HUES6 (cell line): ENCODE results near the gene AKT3.
A peak's percentile ranks its signal among the peaks of the same experiment; 100 is the strongest.

Experiments
- H3K27ac ChIP-seq: 2 replicates; pipeline ENCODE4 v1.7.0; 2013; ENCODE audit warnings: low read depth, mild to moderate bottlenecking, low read length, inconsistent platforms
- H3K27me3 ChIP-seq: 2 replicates; pipeline ENCODE4 v1.6.1; 2013; ENCODE audit warnings: low read length; ENCODE audit not compliant: control insufficient read depth, insufficient read depth
- H3K36me3 ChIP-seq: 2 replicates; pipeline ENCODE4 v1.6.1; 2013; ENCODE audit warnings: low read length; ENCODE audit not compliant: control insufficient read depth, insufficient read depth
- H3K4me1 ChIP-seq: 2 replicates; pipeline ENCODE4 v1.6.1; 2013; ENCODE audit warnings: low read length; ENCODE audit not compliant: control insufficient read depth, insufficient read depth
- H3K4me3 ChIP-seq: 2 replicates; pipeline ENCODE4 v1.5.1; 2013; ENCODE audit warnings: low read depth, low read length
- H3K9ac ChIP-seq: one replicate; pipeline ENCODE4 v1.6.1; 2013; ENCODE audit warnings: mild to moderate bottlenecking, low read length
- H3K9me3 ChIP-seq: 2 replicates; pipeline ENCODE4 v1.6.1; 2013; ENCODE audit warnings: low read depth, low read length; ENCODE audit not compliant: control insufficient read depth, insufficient read depth

AKT3 gene

DNA sequence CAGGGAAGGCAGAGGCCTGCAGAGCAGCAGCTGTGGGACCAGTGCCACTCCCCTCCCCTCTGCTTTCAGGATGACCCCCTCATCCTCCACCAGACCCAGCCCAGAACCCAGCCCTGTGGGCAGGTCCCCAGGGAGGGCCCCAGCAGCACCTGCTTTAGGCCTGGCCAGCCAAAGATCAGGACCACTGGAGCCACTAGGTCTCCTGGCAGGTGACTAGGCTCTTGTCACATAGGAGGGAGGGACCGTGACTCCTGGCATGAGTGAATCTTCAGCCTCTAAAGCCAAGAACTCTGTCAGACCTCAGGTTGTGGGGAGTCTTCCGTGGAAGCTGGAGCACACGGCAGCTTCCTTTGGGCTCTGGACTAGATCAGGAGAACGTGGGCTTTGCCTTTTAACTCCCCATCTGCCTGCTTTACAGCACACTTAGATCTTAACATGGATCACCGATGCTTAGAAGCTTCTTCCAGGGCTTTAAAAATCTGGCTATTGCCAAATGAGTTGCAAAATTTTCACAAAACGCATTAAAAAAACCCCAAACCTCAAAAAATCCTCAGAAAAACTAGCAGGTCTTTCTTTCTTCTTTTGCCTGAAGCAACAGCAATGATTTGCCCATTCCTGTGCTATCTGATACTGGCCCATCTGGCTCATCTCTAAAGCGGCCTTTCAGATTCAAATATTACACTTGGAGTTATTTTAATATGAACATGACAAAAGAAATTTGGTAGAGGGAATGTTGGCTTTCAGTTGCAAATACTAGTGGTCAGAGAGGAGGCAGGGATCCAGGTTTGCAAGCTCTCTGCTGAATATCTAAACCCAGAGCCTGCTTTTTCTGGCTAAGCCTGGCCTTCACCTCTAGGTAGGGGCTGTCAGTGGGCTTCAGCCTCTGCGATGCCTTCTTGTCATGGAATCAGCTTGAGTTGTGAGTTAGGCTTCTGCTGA lies 359.0 kb downstream of the AKT3 start:
- peaks cover 69% of the 10 kb centered on the region for H3K4me1 ChIP-seq
- no peaks in the 10 kb centered on the region for H3K27me3 ChIP-seq
- no peaks in the 10 kb centered on the region for H3K36me3 ChIP-seq
- H3K9ac ChIP-seq = peak overlapping the region; percentile 51
- H3K27ac ChIP-seq = peak overlapping the region; percentile 84
- H3K4me3 ChIP-seq = 0 out of 2 replicates have a peak overlapping the region, but pooled peaks have one; percentile 17
- no peaks in the 10 kb centered on the region for H3K9me3 ChIP-seq

DNA sequence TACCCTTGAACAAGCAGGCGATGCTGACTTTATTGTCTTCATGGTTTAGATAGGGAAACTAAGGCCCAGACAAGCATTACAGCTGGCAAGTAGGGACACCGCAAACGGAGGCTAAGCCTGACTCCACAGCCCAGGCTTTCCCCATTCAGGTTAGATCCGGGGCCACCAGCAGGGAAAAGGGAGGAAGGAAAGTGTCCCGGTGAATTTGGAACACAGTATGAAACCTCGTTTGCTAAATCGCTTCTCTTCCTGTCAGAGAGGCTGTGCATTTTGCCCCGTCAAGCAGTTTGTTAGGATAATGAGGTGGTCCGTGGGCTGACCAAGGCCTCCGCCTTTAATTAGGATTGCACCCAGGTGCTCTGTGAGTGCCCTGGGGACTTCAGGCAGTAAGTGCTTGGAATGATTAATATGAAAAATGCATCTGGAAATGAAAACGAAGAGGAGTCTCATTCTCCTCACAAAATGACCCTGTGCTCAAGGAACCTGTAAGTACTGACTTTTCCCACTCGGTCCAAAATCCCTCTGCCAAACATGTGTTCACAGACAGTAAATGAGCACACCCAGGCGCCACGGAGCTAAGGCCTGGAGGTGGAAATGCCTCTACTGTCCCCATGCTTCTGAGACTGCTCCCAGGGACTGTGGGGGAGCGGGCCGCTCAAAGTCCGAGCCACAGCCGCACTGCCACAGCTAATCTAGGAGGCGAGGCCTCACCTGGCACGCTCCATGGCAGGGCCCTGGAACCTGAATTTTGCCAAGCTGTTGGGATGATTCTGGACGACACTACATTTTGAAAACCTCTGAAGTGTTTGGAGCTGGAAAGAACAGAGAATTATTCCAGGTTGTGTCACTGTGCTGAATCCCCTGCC lies 360.1 kb downstream of the AKT3 start:
- no peak overlapping the region for H3K4me3 ChIP-seq
- no peaks in the 10 kb centered on the region for H3K9me3 ChIP-seq
- peaks cover 58% of the 10 kb centered on the region for H3K4me1 ChIP-seq
- H3K9ac ChIP-seq = peak overlapping the region; percentile 13
- H3K27ac ChIP-seq = peak overlapping the region; percentile 84
- no peaks in the 10 kb centered on the region for H3K36me3 ChIP-seq
- no peaks in the 10 kb centered on the region for H3K27me3 ChIP-seq

DNA sequence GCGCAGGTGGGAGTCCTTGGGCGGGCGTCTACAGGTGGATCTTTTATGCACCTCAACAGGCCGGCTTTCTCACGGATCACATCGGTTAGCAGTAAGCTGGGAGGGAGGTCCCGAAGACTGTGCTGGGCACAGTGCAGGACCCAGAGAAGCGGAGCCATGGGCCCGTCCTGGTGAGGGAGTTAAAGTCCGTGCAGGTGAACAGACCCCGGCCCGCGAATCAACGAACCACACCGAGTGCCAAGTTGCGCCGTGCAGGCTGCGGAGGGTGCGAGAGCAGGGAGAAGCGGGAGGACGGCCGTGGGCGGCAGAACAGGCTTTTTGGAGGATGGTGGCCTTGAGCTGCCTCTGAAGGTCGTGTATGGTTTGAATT lies 360.9 kb downstream of the AKT3 start:
- Histone ChIP-seq H3K27me3 (no peaks in the 10 kb centered on the region), H3K4me1 (peaks cover 57% of the 10 kb centered on the region), H3K27ac (no peak overlapping the region), H3K36me3 (no peaks in the 10 kb centered on the region), H3K9me3 (no peaks in the 10 kb centered on the region), H3K9ac (peak overlapping the region; percentile 13), H3K4me3 (no peak overlapping the region)

DNA sequence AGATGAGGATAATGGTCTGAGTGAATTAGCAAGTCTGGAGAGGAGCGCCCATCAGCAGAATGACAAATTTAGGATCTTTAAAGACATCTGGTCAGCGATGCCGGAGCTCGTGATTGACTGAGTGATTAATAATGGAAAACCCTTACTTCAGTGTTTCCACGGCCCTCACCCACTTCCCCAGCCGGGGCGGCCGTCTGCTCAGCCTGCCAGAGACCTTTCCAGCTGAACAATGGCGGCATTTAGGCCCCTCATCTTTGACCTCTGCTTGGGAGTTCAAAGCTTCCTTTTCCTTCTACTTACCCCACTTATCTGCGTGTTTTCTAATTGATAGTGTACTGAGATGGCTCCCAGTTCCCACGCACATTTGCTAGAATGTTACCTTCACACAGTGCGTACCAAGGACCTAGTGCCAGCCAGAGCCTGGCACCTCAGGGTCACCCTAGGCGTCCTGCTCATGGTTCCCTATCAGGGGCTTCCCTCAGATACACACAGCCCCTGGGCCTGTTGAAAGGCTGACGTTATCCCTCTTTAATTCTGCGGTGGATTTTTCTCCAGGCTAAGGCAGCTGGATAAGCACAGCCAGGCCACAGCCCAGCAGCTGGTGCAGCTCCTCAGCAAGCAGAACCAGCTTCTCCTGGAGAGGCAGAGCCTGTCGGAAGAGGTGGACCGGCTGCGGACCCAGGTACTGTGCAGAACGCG lies 361.4 kb downstream of the AKT3 start:
- 0 out of 2 replicates have a peak overlapping the region, but pooled peaks have one; percentile 1 for H3K27ac ChIP-seq
- peaks cover 55% of the 10 kb centered on the region for H3K4me1 ChIP-seq
- no peaks in the 10 kb centered on the region for H3K36me3 ChIP-seq
- peaks cover 4% of the 10 kb centered on the region; the same call in 1 of the 2 replicates for H3K27me3 ChIP-seq
- no peak overlapping the region; the same call in 1 of the 2 replicates for H3K4me3 ChIP-seq
- H3K9ac ChIP-seq = no peak overlapping the region
- no peaks in the 10 kb centered on the region for H3K9me3 ChIP-seq

DNA sequence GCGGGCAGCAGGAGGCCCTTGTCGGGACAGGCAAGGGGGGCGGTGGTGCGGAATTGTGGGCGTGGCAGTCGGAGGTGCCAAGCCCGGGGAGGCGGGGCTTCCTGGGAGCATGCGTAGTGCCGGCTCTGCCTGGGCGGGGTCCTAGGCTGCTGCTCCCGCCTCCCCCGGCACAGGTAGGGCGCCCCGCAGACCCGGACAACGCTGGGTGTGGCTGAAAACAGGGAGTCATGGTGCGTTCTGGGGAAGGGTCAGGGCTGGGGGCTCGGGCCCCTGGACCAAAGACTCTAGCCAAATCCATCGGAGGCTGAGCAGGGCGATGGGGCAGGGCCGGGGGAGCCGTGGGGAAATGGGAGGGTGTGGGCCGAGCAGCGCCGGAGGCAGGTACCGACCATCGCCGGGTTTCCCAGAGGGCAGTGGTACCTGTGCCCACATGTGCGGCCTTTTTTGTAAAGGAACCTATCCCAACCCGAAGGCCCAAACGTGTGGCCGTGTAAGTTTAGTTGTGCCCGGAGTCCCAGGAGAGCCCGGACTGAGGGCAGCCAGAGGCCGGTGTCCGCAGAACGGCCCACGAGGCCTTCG lies 362.3 kb downstream of the AKT3 start:
- H3K9me3 ChIP-seq = no peaks in the 10 kb centered on the region
- peaks cover 5% of the 10 kb centered on the region for H3K27me3 ChIP-seq
- no peak overlapping the region for H3K9ac ChIP-seq
- H3K4me1 ChIP-seq = peaks cover 56% of the 10 kb centered on the region
- H3K4me3 ChIP-seq = peak overlapping the region; percentile 50
- no peaks in the 10 kb centered on the region for H3K36me3 ChIP-seq
- peak overlapping the region; percentile 1; the same call in 1 of the 2 replicates for H3K27ac ChIP-seq

DNA sequence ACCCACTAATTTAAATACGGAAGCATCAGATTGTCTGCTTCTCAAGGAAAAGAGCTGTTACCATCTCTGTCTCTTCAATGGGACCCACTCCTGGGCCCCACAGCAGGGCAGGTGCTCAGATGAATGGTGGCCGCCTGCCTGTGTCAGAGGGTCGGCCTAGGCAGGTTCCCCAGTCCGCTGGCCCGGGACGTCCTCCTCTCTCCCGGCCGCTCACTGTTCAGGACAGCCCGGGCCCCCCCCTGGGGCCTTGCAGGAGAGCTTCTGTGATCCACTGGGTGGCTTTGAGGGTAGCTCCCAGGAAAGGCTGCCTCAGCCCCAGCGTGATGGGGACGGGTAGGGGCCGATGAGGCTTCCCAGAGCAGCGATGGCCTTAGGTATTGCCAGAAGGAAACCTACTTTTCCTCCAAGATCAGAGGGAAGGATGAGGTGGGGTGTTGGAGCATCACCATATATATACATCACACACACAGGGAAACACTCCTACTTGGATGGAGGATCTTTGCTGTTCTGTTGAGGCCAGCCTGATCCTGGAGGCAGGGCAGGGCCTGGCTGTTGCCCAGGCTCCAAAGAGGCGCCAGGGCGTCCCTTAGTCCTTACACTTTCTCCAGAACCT lies 362.9 kb downstream of the AKT3 start:
- Histone ChIP-seq H3K36me3 (no peaks in the 10 kb centered on the region), H3K9me3 (no peaks in the 10 kb centered on the region), H3K4me1 (peaks cover 61% of the 10 kb centered on the region), H3K4me3 (no peak overlapping the region), H3K27me3 (peaks cover 11% of the 10 kb centered on the region), H3K9ac (no peak overlapping the region), H3K27ac (no peak overlapping the region)

DNA sequence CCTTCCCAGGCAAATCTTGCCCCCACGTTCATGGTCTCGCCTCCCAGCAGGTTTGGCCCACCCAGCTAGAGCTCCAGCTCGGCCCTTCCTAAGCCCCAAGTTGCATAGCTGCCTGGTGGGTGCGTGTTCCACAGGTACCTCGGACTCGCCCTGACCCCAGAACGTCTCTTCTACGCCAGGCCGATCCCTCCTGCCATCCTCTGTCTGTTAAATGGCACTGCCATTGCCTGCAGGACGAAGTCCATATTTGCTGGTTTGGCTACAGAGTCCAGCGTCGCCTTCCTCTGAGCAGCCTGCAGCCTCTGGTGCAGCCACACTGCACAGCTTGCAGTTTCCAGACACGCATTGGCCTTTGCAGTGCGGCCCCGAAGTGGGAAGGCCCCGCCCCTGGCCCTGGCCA lies 366.1 kb downstream of the AKT3 start:
- no peaks in the 10 kb centered on the region for H3K36me3 ChIP-seq
- peak overlapping the region; percentile 68 for H3K9ac ChIP-seq
- H3K4me1 ChIP-seq = peaks cover 35% of the 10 kb centered on the region
- H3K9me3 ChIP-seq = no peaks in the 10 kb centered on the region
- no peak overlapping the region for H3K27ac ChIP-seq
- H3K4me3 ChIP-seq = peak overlapping the region; percentile 62; the same call in 1 of the 2 replicates
- peaks cover 11% of the 10 kb centered on the region for H3K27me3 ChIP-seq

DNA sequence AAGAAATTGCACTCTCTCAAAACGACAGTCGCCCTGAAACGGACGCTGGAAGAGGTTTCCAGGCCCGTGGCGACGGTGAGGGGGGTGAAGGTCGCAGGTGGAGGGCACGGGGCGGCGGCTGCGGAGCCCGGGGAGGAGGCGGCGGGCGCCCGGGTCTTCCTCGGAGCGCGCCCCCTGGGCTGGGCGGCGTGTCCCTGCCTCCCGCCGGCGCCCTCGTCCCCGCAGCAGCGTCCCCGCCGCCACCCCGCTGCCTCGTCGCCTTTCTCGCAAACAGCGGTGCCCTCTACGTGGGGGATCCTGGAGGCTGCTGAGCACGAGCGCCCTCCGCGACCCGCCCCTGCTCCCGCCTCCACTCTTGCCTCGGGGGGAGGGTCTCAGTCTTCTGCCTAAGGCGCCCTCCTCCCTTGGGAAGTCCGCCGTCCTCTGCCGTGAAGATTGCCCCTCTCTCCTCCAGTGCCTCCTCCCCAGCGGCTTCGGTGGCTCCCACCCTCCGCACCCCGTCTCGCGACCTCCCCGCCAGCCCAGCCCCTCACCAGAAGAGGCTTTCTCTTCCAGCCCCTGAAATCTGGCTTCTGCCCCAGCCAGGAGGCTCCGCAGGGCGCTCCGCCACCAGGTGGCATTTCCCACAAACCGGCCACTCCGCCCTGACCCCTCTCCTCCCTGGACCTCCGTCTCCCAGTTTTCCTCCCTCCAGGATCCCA lies 366.8 kb downstream of the AKT3 start:
- no peaks in the 10 kb centered on the region for H3K36me3 ChIP-seq
- H3K27me3 ChIP-seq = peaks cover 11% of the 10 kb centered on the region
- peaks cover 28% of the 10 kb centered on the region for H3K4me1 ChIP-seq
- H3K4me3 ChIP-seq = peak overlapping the region; percentile 62
- H3K27ac ChIP-seq = no peak overlapping the region
- H3K9me3 ChIP-seq = no peaks in the 10 kb centered on the region
- H3K9ac ChIP-seq = peak overlapping the region; percentile 68

DNA sequence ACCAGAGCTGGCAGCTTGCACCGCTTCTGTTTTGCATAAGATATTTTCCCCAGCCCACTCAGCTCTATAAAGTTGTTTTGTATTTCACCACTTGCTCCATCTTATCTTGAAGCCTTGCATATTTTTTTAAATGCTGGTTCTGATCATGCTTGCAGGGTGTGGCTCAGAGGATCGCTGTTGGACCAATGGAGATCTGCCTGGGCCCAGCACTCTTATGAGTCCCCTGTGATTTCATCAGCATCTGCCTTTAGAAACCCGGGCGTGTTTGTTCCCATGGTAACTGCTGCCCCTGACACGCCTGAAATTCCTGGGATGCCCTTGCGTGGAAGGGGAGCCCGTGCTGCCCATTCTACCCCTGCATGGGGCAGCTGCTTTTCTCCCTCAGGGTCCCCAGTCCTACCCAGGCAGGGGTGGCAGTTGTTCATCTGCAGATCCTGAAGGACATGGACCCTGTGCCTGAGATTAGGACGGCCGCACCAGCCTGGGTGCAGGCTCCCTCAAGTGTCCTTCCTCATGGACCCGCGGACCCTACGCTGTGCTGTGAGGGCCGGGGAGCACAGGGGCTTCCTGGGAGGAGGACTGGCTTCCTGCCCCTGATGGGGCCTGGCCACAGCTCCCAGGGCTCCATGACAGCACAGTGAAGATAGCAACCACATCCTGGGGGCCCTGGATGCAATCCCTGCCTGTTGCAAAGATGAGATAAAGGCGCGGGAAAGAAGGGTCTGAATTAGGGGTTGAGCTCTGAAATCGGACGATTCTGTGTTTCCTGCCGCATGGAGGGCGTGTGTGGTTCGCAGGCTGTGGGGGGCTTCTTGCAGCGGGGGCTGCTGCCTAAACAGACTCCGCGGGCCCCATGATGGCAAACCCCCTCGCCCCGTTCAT lies 367.7 kb downstream of the AKT3 start:
- Histone ChIP-seq H3K9ac (peak overlapping the region; percentile 68), H3K27me3 (peaks cover 11% of the 10 kb centered on the region)

More for the DNA sequence above, 367.7 kb downstream of the AKT3 start:
- Histone ChIP-seq H3K36me3 (no peaks in the 10 kb centered on the region), H3K4me1 (peaks cover 23% of the 10 kb centered on the region), H3K27ac (no peak overlapping the region), H3K4me3 (peak overlapping the region; percentile 62), H3K9me3 (no peaks in the 10 kb centered on the region)
